D721Med (cell line): ENCODE measurements around the gene MEGF6.

Experiments used
- DNase-seq: peaks from one replicate; pipeline ENCODE4 v3.0.0; 2011; ENCODE audit warnings: low spot score; ENCODE audit not compliant: insufficient read length
- FAIRE-seq: peaks from 2 replicates; lab custom pipeline; 2011; peaks lifted over from hg19 to GRCh38; lab: Jason Lieb, UNC
- TF ChIP-seq, protein P1 (sequence below): IDR thresholded peaks from 2 replicates; pipeline ENCODE4 v1.5.1; 2012; ENCODE audit warnings: mild to moderate bottlenecking, control low read depth; ENCODE audit not compliant: insufficient read depth; ENCODE audit errors: missing control alignments

Gene MEGF6

GRCh38 chr1:3501856-3502640 is 109.3 kb downstream of the MEGF6 start:
- DNase-seq: no peak

GRCh38 chr1:3501437-3501836 is 109.9 kb downstream of the MEGF6 start:
- DNase-seq (no peak), FAIRE-seq (no peak)
- TF ChIP-seq, protein P1, sequence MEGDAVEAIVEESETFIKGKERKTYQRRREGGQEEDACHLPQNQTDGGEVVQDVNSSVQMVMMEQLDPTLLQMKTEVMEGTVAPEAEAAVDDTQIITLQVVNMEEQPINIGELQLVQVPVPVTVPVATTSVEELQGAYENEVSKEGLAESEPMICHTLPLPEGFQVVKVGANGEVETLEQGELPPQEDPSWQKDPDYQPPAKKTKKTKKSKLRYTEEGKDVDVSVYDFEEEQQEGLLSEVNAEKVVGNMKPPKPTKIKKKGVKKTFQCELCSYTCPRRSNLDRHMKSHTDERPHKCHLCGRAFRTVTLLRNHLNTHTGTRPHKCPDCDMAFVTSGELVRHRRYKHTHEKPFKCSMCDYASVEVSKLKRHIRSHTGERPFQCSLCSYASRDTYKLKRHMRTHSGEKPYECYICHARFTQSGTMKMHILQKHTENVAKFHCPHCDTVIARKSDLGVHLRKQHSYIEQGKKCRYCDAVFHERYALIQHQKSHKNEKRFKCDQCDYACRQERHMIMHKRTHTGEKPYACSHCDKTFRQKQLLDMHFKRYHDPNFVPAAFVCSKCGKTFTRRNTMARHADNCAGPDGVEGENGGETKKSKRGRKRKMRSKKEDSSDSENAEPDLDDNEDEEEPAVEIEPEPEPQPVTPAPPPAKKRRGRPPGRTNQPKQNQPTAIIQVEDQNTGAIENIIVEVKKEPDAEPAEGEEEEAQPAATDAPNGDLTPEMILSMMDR: no peak

More at GRCh38 chr1:3501856-3502640, 109.3 kb downstream of the MEGF6 start:
- no peak for FAIRE-seq
- TF ChIP-seq, protein P1: no peak

DNA sequence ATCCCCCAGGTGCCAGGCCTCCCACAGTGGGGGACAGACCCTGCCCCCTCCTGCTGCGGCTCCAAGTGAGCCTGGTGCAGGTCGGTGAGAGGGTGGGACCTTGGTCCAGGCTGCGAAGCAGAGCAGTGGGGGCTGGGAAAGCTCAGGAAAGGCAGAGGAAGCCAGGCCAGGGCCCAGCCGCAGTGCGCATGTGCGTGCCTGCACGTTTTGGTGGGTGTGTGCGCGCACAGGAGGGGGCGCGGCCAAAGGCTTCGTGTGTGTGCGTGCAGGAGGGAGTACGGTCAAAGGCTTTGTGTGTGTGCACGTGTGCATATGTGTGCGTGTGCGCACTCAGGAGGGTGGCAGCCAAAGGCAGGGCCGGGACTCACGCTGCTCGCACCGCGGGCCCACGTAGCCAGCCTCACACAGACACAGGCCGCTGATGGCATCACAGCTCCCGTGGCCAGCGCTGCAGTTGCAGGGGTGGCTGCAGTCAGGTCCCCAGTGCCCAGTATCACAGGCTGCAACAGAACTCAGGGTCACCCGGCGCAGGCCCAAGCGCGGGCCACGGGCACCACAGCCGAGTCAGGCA is 111.0 kb downstream of the MEGF6 start:
- TF ChIP-seq, protein P1: no peak
- DNase-seq: no peak
- FAIRE-seq: no peak

- FAIRE-seq (no peak), DNase-seq (no peak)
- TF ChIP-seq, protein P1: no peak
These were observed 111.7 kb downstream of the MEGF6 start for GRCh38 chr1:3499611-3500010.

DNA sequence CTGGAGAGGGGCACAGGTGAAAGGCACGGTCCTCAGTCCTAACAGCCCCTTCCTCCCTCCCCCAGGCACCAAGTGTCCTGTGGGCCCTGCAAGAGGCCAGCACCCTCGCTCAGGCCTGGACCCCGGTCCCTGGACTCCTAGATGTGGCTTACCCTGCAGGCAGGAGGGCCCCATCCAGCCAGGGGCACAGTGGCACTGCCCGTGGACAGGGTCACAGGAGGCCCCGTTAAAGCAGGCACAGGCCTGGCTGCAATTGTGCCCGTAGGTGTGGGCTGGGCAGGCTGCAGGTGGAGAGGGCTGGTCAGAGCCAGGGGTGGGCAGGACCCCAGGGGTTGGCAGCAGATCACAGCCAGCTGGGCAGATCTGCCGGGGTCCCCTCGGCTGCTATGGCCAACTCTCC is 112.3 kb downstream of the MEGF6 start:
- DNase-seq (no peak), FAIRE-seq (no peak)
- TF ChIP-seq, protein P1: no peak

DNA sequence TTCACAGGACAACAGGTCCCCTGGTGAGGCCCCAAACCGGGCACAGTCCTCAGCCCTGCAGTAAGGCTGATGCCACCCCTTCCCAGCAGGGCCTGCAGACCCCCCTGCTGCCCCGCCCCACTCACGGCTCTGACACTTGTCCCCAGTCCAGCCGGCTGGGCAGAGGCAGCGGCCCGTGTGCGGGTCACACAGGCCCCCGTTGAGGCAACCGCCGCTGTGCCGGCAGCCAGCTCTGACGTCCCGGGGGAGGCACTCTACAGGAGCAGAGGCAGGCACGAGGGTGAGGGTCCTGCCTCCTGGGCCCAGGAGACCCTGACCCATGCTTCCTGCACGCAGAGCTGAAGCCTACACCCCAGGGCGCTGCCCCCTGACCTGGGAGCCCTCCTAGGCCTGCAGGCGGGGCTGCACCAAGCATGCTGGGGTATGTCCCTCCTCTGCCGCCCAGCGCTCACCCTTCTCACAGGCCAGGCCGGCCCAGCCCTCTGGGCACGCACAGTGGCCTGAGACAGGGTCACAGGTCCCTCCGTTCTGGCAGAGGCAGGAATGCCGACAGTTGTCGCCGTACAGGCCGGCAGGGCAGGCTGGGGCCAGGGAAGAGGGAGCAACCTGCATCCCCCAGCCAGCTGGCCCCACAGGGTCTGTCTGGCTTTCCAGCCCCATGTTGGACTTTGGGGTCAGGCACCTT is 112.9 kb downstream of the MEGF6 start:
- FAIRE-seq: no peak
- no peak for DNase-seq
- TF ChIP-seq, protein P1: no peak
